ENCODE data around the gene SHPK.

Gene SHPK

GRCh38 chr17:3632287-3632686, 3.8 kb downstream of the SHPK start:
- no peak for TF ChIP-seq TSHZ1 (tag by site-specific recombination; IDR thresholded peaks at IDR 0.05; ENCODE audit: borderline replicate concordance)
- TF ChIP-seq EGR2 (tag by site-specific recombination; IDR thresholded peaks at IDR 0.05; ENCODE audit: low read depth): peak; percentile 54; the same call in 1 of the 2 replicates
- ChIA-PET CTCF (interaction anchor here (0.6 kb wide), 4 partner anchors 27 to 796 kb away, joined by 3 to 8 read pairs (median 3); no protein-coding TSS in a partner anchor), POLR2A (interaction anchor here (0.8 kb wide), 1 partner anchor 18 kb away, joined by 3 read pairs; no protein-coding TSS in a partner anchor)
- Histone ChIP-seq H3K4me3 (ENCODE audit: low read depth, low read length) (no peak overlapping the region), H3K4me1 (ENCODE audit: control insufficient read depth, insufficient read depth, low read length) (no peaks in the 10 kb centered on the region; the same call in 1 of the 2 replicates), H3K9me3 (ENCODE audit: control insufficient read depth, insufficient read depth, low read depth, low read length) (no peaks in the 10 kb centered on the region), H3K27ac (ENCODE audit: extremely low read depth, low read depth, low read length) (no peak overlapping the region), H3K36me3 (ENCODE audit: control insufficient read depth in 2 of 2, insufficient read depth in 1 of 2, low read length in 2 of 2) (peaks cover 17 to 45% of the 10 kb centered on the region in 2 experiments; a peak in 2 of 3 replicates)

GRCh38 chr17:3630781-3631180, 5.3 kb downstream of the SHPK start:
- ChIA-PET CTCF (interaction anchor here (0.6 kb wide), 1 partner anchor 16 kb away, joined by 4 read pairs; no protein-coding TSS in a partner anchor), POLR2A (interaction anchor here (1.2 kb wide), 1 partner anchor 37 kb away, joined by 3 read pairs; no protein-coding TSS in a partner anchor)

GRCh38 chr17:3627769-3628167, 8.3 kb downstream of the SHPK start:
- Histone ChIP-seq H3K36me3 (ENCODE audit: control insufficient read depth in 2 of 2, insufficient read depth in 1 of 2, low read length in 2 of 2) (peaks cover 43 to 78% of the 10 kb centered on the region in 2 experiments), H3K27ac (ENCODE audit: extremely low read depth, low read depth, low read length) (no peak overlapping the region), H3K9me3 (ENCODE audit: control insufficient read depth, insufficient read depth, low read depth, low read length) (no peaks in the 10 kb centered on the region), H3K4me3 (ENCODE audit: low read depth, low read length) (no peak overlapping the region), H3K4me1 (ENCODE audit: control insufficient read depth, insufficient read depth, low read length) (no peaks in the 10 kb centered on the region)
- ChIA-PET CTCF (no interaction called here), POLR2A (interaction anchor here (1.6 kb wide), 1 partner anchor 9 kb away, joined by 11 read pairs; the partner anchor contains the start of genes CTNS and SHPK)
- TF ChIP-seq ZNF488 (tag by site-specific recombination; IDR thresholded peaks at IDR 0.05) (no peak), PRDM1 (tag by site-specific recombination; IDR thresholded peaks at IDR 0.05) (no peak), BCL11B (tag by site-specific recombination; IDR thresholded peaks at IDR 0.05; ENCODE audit: low read depth) (no peak), SP7 (tag by site-specific recombination; IDR thresholded peaks at IDR 0.05) (no peak), PRDM4 (tag by site-specific recombination; IDR thresholded peaks at IDR 0.05) (no peak), ZNF350 (tag by site-specific recombination; IDR thresholded peaks at IDR 0.05) (no peak)

More at GRCh38 chr17:3630781-3631180, 5.3 kb downstream of the SHPK start:
- H3K4me1 ChIP-seq (ENCODE audit: control insufficient read depth, insufficient read depth, low read length): no peaks in the 10 kb centered on the region
- H3K36me3 ChIP-seq (ENCODE audit: control insufficient read depth in 2 of 2, insufficient read depth in 1 of 2, low read length in 2 of 2): peaks cover 30 to 56% of the 10 kb centered on the region in 2 experiments
- H3K9me3 ChIP-seq (ENCODE audit: control insufficient read depth, insufficient read depth, low read depth, low read length): no peaks in the 10 kb centered on the region
- H3K4me3 ChIP-seq (ENCODE audit: low read depth, low read length): no peak overlapping the region
- H3K27ac ChIP-seq (ENCODE audit: extremely low read depth, low read depth, low read length): no peak overlapping the region
- TF ChIP-seq ZSCAN5A (tag by site-specific recombination; IDR thresholded peaks at IDR 0.05): no peak
- no peak for TF ChIP-seq ZNF623 (tag by site-specific recombination; IDR thresholded peaks at IDR 0.05)
- no peak for TF ChIP-seq ZNF366 (tag by site-specific recombination; conservative IDR thresholded peaks at IDR 0.05)
- no peak for TF ChIP-seq ZNF37A (tag by site-specific recombination; IDR thresholded peaks at IDR 0.05)
- no peak for TF ChIP-seq KLF7 (tag by site-specific recombination; IDR thresholded peaks at IDR 0.05; ENCODE audit: borderline replicate concordance)
- no peak for TF ChIP-seq ZNF350 (tag by site-specific recombination; IDR thresholded peaks at IDR 0.05)
- no peak for TF ChIP-seq HOXC10 (CRISPR knock-in tag; IDR thresholded peaks at IDR 0.05)
- TF ChIP-seq MEIS1 (CRISPR knock-in tag; IDR thresholded peaks at IDR 0.05; ENCODE audit: borderline replicate concordance): no peak
- no peak for TF ChIP-seq ZNF76 (tag by site-specific recombination; IDR thresholded peaks at IDR 0.05; ENCODE audit: borderline replicate concordance, low read depth)
- no peak for TF ChIP-seq ZNF426 (tag by site-specific recombination; IDR thresholded peaks at IDR 0.05)
- TF ChIP-seq KLF1 (tag by site-specific recombination; IDR thresholded peaks at IDR 0.05): no peak
- no peak for TF ChIP-seq ZNF148 (tag by site-specific recombination; IDR thresholded peaks at IDR 0.05; ENCODE audit: borderline replicate concordance)

Measured in HEK293 (cell line).